ENCODE measurements around the gene RNF17.

RNF17 gene

DNA sequence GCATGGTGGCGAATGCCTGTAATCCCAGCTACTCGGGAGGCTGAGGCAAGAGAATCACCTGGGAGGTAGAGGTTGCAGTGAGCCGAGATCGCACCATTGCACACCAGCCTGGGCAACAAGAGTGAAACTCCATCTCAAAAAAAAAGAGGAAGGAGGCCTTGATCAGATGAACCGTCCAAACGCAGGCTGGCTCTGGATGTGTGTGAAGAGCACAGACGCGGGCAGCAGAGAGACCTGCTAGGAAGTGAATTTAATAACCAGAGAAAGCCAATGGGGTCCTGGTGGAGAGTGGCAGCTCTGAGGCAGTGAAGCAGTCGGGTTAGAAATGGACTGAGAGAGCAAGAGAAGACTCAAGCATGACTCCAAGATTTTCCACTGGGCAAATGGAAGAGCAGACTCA, 136.5 kb downstream of the RNF17 start:
- DNase-seq (ENCODE audit: low spot score) = no peak

DNA sequence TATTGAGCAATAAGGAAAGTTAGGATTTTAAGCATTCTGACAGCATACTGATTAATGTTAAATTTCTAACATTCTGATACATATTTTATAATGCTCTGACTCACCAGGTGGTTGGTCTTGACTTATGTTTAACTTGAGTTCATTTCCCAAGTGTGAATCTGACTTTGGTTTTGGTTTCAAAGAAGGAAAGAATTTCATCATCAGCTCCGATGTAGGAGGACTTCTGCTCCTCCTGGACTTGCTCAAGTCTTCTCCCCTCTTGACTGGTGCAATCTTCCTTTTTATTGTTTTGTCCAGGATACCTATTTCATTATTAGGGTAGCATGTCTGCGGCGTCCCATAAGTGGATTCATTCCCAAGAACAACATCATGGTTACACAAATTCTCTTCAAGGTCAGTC, 141.3 kb downstream of the RNF17 start:
- DNase-seq (ENCODE audit: low spot score) = no peak

DNA sequence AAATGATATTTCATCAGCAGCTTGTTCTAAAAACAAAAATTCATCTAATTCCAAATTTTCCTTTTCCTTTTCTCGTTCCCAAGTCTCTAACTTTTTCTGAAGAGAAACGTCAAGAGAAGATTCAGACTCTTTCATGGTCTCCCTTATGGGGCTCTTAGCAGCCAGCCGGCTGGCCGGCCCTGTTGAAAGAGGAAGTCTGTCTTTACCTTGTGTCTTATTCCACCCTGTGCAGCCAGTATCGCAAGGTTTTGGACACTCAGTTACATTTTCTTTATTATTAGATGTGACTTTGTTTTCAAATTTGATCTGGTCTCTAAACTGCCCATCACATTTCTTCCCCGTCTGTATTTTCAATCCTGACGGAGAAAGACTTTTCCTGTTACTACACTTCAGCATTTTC, 142.3 kb downstream of the RNF17 start:
- no peak for DNase-seq (ENCODE audit: low spot score)

DNA sequence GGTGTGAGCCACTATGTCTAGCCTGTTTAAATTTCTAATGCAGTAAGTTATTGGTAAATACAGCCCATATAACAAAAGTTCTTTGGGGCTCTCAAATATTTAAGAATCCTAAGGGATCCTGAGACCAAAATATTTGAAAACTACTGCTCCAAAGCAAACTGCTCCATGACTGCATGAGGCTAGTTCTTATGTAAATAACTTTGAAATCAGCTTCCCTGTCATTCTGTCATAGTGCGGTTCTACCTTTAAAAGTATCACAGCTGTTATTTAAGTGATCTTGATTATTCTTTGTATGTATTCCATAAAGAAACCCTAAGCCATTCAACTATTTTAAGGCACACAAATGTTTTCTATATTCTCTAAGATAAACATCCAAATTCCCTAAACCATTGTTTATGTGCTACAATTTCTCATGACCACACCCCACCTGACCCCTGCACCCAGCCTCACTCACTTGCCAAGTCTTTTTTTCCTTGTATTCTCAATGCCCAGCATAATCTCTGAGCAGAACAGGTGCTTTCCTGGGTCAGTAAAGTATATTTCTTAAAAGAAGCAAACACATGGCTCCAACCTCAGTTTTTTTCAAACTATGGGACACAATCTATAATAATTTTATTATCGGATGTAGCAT, 146.6 kb downstream of the RNF17 start:
- DNase-seq (ENCODE audit: low spot score) = no peak

DNA sequence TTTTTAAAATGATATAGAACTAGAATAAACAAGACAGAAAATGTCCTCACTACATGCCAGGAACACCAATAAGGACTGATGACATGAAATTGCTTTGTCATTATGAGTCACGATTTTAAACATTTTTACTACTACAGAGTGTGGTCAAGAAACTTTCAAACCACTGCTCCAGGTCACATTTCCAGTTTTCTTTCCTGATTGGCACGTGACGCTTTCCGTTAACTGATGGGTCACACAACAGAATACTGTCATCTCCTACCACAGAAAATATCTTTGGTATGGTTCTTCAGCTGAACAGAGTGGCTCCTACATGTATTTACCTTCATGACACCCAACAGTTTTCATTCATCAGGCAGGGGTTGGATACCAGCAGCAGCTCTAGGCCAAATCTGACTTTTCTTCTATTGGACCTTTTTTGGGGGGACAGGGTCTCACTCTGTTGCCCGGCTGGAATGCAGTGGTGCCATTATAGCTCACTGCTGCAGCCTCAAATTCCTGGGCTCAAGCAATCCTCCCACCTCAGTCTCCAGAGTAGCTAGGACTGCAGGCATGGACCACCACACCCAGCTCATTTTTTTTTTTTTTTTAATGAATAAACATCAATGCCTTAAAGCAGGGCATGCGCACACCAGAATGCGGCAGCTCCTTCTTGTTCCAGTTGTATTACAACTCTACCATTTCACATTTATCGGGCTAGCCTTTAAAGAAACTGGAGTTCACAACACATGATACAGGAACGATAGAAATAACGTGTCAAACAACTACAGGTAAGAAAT, 147.4 kb downstream of the RNF17 start:
- DNase-seq (ENCODE audit: low spot score) = no peak

DNA sequence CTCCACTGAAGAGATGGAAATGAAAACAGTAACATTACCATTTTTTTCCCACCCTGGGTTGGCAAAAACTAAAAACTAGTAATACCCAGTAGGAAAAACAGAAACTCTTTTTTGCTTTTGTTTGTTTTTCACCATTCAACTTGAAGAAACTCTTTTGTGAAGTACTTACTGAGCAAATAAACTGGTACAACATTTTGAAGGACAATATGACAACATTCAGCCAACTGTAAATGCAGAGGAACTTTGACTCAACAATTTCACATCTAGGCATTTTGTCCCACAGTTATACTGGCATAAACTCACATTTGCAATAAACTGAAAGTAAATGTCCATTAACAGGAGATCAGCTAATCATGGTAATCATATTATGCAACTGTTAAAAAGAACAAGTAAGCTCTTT, 152.5 kb downstream of the RNF17 start:
- no peak for DNase-seq (ENCODE audit: low spot score)

GRCh38 chr13:24921003-24921402, 157.0 kb downstream of the RNF17 start:
- DNase-seq (ENCODE audit: low spot score) = no peak

DNA sequence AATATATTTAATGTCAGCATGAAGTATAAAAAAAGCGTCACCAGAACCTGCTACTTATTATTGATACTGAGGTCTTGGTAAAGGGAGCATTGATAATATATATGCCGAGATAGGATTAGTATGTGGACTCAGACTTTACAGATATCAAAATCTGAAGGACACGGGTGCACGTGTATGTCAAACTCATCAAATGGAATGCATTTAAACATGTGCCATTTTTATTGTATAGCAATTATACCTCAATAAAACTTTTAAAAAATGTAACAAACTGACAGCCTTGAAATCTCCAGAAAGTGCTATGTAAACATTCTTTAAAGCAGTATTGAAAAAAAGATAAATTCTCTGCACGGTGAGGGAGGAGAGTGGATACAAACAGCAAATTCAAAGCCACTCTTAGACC, 157.9 kb downstream of the RNF17 start:
- no peak for DNase-seq (ENCODE audit: low spot score)

DNA sequence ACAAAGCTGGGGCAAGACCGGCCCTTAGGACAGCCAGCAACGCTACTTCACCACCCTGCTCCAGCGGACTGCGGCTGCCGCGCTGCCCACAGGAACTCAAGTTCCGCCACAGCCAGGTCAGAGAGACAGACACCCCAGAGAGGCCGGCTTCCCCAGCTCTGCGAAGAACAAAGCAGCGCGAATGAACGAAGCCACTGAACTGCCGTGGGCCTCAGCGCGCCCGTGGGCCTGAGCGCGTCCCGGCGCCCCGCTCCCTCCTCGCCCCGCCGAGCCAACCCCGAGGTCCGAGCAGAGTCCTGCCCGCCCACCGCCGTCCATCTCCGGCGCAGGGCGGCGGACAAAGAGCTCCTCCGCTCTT, 158.4 kb downstream of the RNF17 start:
- DNase-seq (ENCODE audit: low spot score) = no peak

- DNase-seq (ENCODE audit: low spot score) = peak; percentile 99
Observed at GRCh38 chr13:24922745-24923591, 159.0 kb downstream of the RNF17 start.

- DNase-seq (ENCODE audit: low spot score) = no peak
Observed at GRCh38 chr13:24925318-24926231, 161.6 kb downstream of the RNF17 start.

- DNase-seq (ENCODE audit: low spot score) = no peak
Observed at GRCh38 chr13:24927810-24928404, 163.9 kb downstream of the RNF17 start.

- no peak for DNase-seq (ENCODE audit: low spot score)
Observed at GRCh38 chr13:24929196-24929595, 165.2 kb downstream of the RNF17 start.

All from Ammon's horn (tissue), 1 donor.